Coronary artery (tissue), 2 donors: ENCODE measurements around the gene DISC1.

Experiments used
- DNase-seq: peaks from one replicate; pipeline ENCODE4 v3.0.0-alpha.2; 2017; ENCODE audit warnings: low spot score
- H3K27ac ChIP-seq, 2 donors: fragments of 200-600 bp; sonication (generic); one replicate each; pipeline ENCODE4 v1.5.1; 2016 to 2019
- H3K4me3 ChIP-seq: fragments of 200-600 bp; sonication (generic); 2 replicates; pipeline ENCODE4 v1.5.1; 2016; ENCODE audit warnings: mild to moderate bottlenecking, moderate library complexity
- TF ChIP-seq, protein P1 (sequence below): fragments of 200-600 bp; sonication (generic); IDR thresholded peaks from one replicate; pipeline ENCODE4 v1.5.1; 2019; ENCODE audit warnings: antibody characterized with exemption

The DISC1 gene

GRCh38 chr1:231855926-231856325 is 229.3 kb downstream of the DISC1 start:
- no peak for DNase-seq
- TF ChIP-seq, protein P1, sequence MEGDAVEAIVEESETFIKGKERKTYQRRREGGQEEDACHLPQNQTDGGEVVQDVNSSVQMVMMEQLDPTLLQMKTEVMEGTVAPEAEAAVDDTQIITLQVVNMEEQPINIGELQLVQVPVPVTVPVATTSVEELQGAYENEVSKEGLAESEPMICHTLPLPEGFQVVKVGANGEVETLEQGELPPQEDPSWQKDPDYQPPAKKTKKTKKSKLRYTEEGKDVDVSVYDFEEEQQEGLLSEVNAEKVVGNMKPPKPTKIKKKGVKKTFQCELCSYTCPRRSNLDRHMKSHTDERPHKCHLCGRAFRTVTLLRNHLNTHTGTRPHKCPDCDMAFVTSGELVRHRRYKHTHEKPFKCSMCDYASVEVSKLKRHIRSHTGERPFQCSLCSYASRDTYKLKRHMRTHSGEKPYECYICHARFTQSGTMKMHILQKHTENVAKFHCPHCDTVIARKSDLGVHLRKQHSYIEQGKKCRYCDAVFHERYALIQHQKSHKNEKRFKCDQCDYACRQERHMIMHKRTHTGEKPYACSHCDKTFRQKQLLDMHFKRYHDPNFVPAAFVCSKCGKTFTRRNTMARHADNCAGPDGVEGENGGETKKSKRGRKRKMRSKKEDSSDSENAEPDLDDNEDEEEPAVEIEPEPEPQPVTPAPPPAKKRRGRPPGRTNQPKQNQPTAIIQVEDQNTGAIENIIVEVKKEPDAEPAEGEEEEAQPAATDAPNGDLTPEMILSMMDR, result no peak
- H3K27ac ChIP-seq, result no peak overlapping the region
- H3K4me3 ChIP-seq, result no peak overlapping the region

DNA sequence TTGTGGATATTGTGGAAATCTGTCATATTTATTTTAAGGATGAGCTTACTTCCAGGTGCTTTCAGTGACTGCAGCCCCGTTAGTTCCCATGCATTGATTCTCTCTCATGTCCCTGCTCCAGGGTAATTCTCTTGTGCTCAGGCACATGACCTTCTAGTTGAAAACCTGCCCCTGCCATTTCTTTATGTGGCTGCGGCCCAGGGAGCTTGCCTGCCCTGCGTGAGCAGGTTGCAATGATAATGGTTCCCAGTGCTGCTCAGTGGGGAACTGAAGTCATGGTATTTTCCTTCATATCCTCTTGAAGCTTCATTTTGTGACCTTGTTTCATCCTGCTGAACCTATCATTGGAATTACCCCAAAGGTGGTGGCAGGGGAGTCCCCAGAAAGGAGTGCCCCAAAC is 229.8 kb downstream of the DISC1 start:
- TF ChIP-seq, protein P1, result no peak
- Histone ChIP-seq H3K27ac (no peak overlapping the region), H3K4me3 (no peak overlapping the region)
- no peak for DNase-seq

DNA sequence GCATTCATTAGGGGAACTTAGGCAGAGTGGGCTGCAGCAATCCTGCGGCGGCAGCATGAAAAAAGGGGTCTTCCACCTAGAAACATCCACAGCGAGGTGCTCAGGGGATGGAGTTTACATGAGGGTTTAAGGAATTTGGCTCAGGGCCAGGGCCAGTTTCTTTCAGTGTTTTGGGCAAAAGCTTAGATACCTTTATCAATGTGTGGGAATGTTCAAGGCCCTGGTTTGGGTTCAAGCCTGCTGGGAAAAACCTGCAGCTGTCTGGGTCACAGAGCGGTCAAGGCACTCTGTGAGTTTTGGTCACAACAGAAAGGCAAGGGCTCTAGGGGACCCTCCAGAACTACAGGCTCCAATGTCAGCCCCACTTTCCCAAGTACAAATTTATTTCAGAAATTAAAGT is 230.3 kb downstream of the DISC1 start:
- TF ChIP-seq, protein P1, result no peak

DNA sequence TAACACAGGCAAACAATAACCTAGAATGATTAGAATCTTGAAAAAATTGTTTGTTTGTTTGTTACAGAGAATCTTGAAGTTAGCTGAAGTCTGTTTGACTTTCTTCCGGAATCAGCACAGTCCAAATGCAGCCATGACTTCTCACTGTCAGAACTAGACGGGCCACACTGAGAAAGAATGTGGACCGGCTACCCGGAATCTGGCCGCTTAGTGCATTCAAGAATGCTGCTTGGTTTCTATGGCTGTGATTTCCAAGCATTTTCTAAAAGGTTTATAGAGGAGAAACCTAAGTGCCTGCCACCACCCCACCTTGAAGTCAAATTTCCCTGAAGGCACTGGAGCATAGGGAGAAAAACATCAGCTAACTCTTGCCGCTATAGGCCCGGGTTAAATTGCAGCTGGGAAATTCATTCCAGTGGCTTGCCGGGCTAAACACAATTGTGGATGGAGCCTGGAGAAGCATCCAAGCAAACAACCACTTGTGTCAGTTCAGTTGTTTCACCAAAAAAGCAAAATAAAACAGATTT is 231.1 kb downstream of the DISC1 start:
- H3K27ac ChIP-seq, result no peak overlapping the region
- no peak for DNase-seq
- TF ChIP-seq, protein P1, result no peak
- H3K4me3 ChIP-seq, result no peak overlapping the region

More for the DNA sequence above, 230.3 kb downstream of the DISC1 start:
- Histone ChIP-seq H3K4me3 (no peak overlapping the region), H3K27ac (no peak overlapping the region)
- DNase-seq, result no peak

GRCh38 chr1:231860221-231861088 is 233.9 kb downstream of the DISC1 start:
- H3K4me3 ChIP-seq, result no peak overlapping the region
- no peak for DNase-seq
- TF ChIP-seq, protein P1, result no peak
- H3K27ac ChIP-seq, result no peak overlapping the region

DNA sequence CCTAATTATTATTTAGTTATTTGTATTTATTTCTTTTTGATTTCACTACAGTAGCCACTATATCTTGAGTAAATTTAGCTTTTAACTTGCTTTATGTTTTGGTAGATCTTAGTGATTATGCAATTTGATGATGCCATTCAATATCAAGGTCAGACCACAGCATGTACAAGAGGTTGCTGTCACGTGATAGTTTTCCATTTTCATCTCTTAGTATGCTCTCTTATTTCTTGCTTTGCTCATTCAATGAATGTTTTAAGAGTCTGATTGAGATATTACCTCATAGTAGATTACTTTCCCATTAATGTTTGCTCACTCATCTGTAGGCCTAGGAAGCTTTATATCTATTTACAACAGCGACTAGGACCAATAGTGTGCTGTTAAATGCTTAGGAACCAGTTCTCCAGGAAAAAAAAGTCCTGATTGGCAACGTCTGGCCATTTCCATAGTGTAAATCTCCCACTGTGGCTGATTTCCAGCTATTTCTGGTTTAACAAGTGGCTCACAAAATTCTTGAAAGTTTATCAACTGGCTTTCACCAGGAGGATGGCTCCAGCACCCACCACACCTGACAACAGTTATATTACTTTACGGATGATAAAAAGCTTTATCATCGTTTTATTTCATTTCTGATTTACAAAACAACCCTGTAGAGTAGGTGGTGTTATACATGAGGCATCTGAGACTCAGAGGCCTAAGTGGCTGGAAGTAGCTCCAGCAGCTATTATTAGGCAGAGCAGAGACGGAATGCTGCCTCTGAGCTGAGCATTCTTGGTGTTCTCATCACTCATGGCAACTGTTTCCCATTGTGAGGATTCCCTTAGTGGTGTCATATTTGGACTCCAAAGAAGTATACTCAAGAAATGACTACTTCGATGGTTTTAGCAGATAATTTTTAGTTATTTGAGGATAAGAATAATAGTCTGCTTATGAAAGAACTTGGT is 235.2 kb downstream of the DISC1 start:
- DNase-seq, result no peak
- TF ChIP-seq, protein P1, result no peak
- no peak overlapping the region for H3K27ac ChIP-seq
- no peak overlapping the region for H3K4me3 ChIP-seq
